Stimulated activated CD4-positive, alpha-beta T cell treated with anti-CD3 and anti-CD28 coated beads, Interleukin-1b, Interleukin-23, amount 100 ng/mL, for 24 hours (primary cell): ENCODE data around the gene ENDOV.

Source experiments
- DNase-seq, 4 experiments: peaks; one replicate each; pipeline ENCODE4 v3.0.0-alpha.2; 2020; ENCODE audit warnings: low read depth in 4 of 4, low spot score in 1 of 4

Gene ENDOV

DNA sequence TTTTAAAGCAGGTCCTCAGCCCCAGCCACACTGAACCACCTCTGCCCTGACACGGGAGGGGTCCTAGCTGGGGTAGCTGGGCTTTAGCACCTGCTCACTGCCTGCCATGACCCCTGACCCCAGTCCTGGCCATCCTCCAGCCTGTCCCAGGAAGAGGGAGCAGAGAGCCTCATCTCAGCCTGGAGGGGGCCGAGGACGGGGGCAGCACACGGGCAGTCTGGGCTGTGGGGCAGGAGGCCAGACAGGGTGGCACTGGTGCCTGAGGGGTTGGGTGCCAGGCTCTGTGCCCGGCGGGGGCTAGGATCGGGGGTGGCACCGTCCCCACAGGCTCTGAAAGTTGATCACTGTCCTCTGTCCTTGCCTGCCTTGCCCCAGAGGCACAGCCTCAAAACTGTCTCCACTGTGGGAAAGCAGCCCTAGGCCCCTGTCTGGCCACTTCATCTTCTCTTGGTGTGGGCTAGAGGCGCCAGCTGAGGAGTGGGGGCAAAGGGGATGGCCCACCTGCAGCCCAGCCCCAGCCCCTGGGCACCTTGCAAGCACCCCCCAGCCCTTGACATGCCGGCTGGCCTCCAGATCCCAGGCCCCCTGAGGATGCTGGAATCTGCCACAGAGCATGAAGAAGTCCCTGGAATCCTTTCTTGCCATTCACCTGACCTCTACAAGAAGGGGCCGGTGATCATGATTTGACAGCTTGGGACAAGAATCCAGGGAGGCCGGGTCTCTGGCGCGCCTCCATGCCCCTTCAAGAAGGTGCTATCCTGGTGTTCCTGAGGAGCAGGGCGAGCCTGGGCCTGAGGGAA lies 15.7 kb downstream of the ENDOV start:
- DNase-seq = no peak

DNA sequence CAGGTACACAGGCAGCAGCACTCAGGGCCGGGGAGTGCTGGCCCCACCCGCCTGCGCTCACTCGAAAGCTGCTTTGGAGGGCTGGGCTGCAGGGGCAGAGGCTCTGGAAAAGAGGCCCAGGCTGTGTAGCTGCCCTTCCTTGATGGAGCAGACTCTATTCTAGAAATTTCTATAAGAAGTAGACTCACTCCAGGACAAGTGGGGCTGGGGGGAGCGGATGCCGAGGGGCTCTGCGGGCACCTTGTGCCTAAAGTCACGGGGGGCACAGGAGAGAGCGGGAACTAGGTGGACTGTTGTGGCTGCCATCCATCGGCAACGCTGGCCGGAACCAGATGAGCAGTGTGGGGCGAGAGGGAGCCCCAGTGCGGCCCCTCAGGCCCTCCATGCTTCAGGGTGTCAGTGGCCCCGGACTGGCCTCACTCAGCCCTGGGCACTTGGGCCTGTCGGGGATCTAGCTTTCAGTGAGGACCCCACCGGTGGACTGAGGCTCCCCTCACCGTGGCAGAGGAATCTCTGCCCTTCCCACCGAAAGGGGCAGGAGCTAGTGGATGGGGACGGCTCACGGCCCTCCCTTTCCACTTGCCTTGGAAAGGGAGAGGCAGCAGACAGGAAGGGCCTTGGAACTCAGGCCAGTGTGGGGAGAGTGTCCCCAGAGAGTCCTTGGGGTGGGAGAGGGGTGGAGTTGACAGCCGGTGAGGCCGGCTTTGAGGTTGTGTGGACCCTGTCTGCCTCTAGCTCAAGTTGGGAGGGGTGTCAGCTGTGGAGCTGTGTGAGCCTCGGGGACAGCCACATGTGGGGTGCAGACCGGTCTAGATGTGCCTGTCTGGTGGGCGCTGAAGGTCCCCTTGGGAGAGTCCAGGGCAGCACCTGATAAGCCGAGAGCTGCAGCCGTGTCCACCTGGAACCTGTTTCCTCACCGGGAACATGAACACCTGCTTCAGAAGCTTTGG lies 16.6 kb downstream of the ENDOV start:
- no peak for DNase-seq

DNA sequence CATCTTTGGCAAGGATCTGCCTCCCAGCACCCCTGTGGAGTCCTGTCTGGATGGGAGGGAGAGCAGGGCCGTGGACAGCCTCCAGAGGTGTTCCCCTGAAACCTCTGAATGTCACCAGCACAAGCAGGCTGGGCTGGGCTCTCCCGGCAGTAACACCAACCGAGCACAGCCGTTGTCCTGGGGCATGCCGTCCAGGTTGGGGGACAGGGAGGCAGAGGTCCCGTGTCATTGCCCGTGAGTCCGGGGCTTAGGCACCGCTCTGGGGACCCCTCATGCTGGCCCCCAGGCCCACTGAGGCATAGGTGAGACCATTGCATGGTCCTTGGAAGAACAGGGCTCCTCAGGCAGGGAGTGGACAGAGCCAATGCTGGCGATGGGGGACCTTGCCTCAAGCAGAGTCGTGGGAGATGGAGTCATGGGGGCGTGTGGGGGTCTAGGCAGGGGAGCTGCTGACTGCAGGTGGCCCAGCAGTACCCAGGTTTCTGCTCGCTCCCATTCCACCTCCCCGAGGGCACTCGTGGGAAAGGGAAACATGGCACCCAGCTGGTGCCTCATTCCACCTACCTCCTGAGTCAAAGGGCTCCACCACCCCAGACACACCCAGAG lies 17.5 kb downstream of the ENDOV start:
- DNase-seq = no peak

DNA sequence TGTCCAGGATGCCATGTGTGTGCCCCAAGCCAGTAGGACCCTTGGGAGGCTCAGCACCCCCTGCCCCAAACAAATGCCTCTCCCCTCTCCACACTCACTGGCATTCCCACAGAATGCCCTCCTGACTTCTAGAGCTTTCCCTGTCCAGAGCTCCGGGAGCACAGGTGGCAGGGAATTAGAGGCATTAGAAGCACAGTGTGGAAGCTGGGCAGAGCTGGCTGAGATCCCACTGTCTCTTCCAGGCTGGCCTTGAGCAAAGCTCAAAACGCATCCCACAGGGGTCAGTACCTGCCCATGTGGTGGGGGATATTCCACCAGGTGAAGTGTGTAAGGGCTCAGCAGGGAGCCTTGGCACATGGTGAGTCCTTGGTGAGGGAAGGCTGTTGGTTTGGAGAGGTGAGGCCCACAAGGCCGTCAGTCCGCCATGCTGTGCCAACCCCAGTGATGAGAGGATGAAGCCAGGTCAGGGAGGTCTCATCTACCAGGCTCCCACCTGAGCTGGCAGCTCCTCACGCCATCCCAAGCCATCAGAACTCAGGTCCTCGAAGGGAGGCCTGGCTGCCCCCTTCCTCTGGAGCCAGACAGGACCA lies 18.1 kb downstream of the ENDOV start:
- DNase-seq = no peak

DNA sequence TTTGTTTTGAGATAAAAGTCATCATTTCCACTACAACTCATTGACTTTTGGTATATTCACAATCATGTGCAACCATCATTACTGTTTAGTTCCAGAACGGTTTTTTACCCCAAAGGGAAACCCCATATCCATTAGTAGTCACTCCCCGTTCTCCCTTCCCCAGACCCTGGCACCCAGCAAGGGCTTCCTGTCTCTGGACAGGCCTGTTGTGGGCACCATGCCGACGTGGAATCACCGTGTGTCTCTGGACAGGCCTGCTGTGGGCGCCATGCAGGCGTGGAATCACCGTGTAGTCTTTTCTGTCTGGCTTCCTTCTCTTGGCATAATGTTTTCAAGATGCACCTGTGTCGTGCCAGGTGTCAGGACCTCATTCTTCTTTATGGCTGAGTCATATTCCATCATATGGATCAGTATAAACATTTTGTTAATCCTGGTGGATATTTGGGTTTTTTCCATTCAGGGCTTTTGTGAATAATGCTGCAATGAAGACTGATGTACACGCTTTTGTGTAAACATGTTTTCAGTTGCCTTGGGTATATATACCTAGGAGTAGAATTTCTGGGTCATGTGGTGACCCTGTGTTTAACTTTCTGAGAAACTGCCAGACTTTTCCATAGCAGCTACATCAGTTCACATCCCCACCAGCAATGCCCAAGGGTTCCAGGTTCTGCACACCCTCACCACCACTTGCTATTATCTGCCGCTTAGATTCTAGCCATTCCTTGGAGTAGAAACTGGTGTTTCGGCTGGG lies 19.1 kb downstream of the ENDOV start:
- DNase-seq = no peak

DNA sequence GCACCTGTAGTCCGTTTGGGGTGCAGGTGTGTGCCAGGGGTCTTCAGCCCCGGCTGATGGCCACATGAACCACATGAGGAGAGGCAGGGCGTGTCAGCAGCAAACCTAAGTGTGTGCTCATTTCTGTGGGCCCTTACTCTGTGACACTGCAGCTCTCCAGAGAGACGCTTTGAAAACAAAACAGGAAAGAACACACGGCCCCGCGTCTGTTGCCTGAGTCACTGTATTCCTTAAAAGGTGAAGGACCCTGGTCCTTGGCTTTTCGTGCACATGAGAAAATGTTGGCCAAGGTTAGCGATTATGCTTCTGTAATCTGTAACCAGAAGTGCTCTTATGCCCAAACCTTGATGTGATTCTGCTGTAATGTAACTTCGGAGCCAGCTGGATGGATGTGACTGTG lies 22.6 kb downstream of the ENDOV start:
- no peak for DNase-seq

DNA sequence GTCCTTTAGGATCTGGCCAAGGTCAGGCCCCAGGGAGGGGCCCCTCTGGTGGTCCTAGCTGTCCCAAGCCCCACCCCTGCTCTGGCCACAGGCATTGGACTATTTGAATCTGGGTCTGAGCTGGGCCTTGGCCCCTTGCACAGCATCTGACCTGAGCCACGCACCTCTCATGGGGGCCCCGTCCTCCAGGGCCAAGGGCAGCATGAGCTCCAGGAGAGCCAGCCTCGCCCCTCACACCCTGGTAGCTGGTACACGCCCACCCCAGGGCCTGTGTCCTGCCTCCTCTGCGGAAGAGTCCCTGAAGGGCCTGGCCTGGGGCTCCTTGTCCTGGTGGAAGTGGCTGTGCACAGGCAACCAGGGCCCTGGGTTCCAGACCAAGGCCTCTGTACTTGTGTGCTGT lies 23.8 kb downstream of the ENDOV start:
- DNase-seq = no peak

DNA sequence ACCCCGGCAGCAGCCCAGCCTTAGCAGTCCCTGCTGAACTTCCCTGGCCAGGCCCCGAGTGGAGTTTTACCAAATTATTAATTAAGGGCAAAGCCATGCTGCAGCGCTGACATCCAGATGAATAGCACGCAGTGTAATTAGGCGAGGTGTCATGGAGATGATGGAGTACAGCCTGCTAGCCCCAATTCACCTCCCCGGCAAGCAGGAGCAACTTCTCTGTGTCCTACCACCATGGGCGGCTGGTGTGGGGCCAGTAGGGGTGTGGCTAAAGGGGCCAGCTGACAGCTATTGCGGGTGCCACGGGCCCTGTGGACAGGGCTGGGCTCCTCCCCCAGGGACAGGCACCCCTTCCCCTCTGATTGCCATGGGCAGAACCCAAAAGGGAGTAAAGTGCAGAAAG lies 24.5 kb downstream of the ENDOV start:
- DNase-seq = no peak

DNA sequence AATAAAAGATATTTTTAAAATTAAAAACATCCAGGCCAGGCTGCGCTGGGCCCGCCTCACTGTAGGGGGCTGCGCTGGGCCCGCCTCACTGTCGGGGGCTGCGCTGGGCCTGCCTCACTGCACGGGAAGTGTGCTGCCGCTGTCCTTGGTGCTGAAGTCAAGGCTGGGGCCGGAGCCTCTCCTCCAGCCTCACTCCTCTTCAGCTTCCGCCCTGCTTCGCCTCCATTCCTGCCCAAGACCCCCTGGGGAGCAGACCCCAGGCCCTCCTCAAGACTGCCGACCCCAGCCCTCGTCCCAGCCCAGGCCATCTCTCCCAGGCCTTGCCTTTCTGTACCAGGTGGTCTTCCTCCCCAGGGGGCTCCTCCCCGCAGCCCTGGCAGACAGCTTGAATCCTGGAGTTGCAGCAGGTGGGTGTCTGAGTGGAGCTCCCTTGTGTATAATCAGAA lies 26.2 kb downstream of the ENDOV start:
- peak in 3 of 4 experiments; percentile 27 to 31 (median 28) for DNase-seq

DNA sequence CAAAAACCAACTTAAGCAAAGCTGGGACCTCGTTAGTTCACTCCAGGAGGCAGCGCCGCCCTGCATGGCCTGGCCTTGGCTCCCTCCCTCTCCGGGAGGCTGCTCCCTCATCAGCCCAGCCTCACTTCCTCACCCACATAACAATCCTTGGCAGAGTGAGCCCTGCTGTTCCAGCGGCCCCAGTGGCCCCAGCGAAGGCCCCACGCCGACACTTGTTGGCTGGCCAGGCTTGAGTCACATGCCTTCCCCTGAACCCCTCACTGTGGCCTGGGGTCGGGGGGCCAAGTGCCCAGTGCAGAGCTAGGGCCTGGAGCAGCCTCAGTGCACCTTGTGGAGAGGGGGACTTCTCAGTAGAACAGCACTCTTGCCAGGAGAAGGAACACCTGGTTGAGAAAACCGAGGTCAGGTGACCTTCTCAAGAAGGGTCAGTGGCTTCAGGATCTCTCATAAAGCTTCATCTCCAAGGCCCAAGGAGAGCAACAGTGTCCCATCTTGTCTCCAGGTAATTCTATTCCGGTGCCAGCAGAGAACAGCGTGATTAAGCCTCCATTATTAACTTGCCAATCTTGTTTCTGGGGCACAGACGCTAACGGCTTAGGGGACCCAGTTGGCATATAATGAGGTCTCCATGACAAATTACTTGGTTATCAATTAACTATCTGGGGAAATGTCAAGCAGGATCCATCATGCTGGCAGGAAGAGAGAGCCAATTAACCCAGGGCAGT lies 26.8 kb downstream of the ENDOV start:
- no peak for DNase-seq

DNA sequence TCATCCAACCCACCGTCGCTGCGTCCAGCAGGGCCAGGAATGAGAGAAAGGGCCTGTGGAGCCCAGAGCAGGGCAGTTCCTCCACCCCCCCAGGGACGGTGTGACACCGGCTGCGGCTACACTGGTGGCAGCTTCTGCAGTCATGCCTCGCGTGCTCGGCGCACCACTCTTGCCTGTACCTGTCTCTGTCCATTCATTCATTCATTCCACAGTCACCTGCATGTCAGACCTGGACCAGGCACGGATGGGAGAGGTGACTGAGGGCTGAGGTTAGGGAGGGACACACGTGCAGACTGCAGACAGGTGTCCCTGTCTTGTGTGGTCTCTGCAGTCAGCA lies 27.3 kb downstream of the ENDOV start:
- no peak for DNase-seq

DNA sequence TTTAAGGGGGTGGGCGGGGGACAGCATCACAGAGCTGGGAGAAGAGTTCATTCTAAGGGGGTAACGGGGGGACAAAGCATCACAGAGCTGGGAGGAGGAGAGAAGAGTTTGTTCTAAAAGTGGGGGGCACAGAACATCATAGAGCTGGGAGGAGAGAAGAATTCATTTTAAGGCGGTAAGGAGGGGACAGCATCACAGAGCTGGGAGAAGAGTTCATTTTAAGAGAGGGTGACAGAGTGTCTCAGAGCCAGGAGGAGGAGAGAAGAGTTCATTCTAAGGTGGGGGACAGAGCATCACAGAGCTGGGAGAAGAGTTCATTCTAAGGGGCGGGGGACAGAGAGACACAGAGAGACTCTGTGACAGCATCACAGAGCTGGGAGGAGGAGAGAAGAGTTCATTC lies 27.8 kb downstream of the ENDOV start:
- DNase-seq = no peak

DNA sequence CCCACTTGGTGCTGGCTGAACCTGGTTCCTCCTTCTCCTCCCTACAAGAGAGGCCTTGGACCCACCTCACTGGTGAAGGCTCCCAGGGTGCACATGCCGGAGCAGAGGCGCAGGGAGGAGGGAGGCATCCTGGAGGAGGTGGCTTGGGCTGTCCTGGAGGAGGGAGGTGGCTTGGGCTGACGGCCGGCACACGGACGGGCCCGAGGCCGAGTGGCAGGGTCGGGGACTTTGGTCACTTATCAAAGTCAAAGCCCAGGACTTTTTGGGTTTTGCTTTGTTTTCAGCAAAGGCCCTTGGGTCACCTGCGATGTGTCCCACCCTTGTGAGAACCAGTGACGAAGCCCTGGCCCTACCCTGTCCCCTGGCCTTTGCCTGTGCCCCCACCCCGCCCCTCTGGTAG lies 28.5 kb downstream of the ENDOV start:
- DNase-seq = no peak

DNA sequence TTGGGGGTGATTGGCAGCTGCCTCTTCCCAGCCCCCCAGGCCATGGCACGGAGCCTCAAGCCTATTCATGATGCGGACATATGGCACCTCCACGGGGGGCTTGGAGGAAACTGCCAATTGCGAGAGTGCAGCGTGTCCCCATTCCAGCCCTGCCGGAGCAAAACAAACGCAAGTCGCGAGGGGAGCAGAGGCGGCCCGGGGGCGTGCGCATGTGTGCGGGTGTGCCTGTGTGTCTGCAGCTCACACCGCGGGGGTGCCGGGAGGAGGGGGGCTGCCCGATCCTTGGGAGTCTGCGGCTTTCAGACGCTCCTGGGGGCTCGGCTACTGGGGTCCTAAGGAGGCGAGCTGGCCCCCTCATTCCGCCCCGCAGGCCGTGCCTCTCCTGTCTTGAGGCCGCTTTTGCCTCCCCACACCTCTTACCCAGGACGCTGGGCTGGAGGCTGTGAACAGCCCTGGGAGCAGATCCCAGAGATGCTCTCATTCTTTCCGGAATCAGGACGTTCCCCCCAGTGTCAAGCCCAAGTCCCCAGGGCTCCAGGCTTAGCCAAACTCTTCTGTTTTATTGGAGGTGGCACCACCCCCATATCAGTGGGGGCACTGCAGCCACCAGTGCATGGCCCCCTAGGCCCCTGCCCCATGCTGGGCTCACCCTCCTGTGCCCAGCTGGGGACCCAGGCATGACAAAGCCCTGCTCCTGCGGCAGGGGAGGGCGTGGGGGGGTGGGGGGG lies 29.1 kb downstream of the ENDOV start:
- DNase-seq = no peak

DNA sequence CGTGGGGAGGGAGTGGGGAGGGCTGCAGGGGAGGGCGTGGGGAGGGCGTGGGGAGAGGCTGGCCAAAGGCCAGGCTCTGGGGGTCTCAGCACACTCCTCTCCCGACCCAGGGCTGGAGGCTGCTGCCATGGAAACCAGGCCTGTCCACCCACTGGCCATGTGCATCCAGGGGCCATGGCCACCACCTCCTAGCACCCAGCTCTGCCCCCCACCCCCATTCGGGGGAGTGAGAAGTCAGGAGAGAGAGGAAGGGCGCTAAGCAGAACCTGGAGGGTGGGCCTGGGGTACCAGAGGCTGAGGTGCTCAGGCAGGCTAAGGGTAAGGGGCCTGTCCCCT lies 29.6 kb downstream of the ENDOV start:
- DNase-seq = no peak

DNA sequence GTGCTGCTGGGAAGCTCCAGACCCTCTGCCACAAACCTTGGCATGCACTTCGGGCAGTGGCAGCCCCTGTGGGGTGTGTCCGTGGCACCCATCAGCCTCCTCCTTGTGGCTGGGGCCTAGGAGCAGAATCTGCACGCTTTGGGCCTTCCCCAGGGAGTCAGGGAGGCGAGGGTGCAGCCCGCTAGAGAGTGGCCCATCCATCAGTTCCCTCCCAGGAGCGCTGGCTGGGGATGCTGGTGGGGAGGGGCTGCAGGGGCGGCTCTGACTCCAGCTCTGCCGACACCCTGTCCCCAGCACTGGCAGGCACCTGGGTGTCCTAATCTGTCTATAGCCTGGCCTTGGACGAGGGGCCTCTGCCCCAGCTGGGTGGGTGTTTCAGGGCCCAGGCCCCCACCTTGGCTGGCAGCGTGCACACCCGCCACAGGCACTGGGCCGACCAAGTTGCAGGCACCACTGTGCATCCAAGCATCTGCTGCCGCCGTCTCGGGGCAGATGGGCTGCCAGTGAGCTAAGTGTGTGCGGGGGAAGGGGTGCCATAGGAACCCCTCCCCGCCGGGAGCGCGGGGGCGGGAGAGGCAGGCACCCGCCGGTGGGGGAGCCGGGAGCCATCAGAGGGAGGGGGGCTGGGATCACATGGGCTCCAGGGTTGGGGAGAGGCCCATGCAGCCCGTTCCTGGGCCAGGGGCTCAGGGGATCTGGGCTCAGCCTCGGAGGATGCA lies 30.2 kb downstream of the ENDOV start:
- DNase-seq = no peak

DNA sequence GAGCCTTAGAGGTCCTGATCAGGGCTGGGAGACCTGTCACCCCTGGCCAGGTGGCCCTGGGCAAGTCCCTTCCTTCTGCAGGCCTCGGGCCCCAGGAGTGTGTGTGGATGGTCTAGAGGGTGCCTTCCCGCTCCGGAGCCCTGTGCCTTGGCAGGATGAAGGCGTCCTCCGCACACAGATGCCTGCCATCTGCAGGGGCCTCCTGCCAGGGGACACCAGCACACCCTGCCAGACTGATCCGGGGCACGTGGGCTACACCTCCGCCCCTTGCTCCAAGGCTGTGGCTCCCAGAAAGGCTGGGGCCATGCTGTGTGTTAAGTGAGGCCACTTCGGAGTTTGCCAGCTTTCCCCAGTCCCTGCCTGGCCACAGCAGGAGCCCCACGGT lies 30.8 kb downstream of the ENDOV start:
- DNase-seq = no peak

DNA sequence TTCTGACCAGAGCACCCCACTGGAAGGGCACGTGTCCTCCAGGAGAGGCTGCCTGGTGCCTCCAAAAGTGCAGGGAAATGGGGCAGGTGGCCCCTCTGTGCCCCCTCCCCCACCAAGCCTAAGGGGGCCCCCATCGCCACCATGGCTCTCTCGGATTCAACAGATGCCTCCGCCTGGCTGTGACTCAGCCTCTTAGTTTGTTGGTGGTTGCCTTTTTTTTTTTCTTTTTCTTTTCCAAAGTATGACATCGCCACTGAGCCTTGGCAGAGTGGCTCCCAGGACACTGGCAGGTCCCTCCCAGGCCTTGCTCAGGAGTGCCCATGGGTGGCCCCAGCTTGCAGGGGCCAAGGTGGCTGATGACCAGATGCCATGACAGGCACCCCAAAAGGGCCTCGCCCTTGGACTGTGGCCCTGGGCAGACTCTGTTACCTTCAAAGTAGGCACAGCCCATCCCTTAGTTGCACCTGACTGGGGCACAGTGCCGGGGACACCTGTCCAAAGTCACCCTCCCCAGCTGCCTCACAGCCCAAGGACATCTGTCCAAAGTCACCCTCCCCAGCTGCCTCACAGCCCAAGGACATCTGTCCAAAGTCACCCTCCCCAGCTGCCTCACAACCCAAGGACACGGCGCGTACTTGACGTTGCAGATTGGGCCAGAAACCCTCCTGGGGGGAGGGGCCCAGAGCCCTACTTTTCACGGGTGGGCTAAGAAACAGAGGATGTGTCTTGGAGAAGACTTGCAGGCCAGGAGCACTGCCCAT lies 31.9 kb downstream of the ENDOV start:
- no peak for DNase-seq
